CD4-positive, alpha-beta T cell treated with Interleukin-15 for 4 hours (primary cell): ENCODE data around the gene SCIN.
"Not testable (repeated sequence)": the region's sequence is repeated elsewhere in the genome, so short reads cannot be mapped to it uniquely, and the experiment has no call there.

Source experiments
- DNase-seq: peaks from one replicate; pipeline ENCODE4 v3.0.0-alpha.2; 2020; ENCODE audit warnings: low spot score

SCIN gene

GRCh38 chr7:12688485-12689170, 118.1 kb downstream of the SCIN start:
- not testable (repeated sequence) for DNase-seq

DNA sequence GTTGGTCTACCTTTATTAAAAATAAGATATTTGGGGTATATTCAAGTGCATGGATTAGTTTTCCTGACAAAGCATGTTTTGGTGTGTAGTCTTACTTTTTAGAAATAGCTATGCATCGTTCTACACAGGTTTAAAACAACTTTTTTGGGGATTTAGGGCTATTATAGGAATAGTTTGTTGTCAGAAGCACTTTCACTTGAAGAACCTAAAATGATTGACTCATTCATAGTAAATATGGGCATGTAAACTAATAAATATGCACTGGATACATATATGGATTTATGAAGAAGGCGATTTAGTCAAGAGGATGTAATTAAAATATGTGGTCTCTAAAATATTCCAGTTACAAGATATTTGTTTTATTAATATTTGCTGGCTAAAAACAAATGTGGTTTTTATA, 118.9 kb downstream of the SCIN start:
- DNase-seq: no peak

- no peak for DNase-seq
Observed at GRCh38 chr7:12690041-12690878, 119.7 kb downstream of the SCIN start.

- not testable (repeated sequence) for DNase-seq
Observed at GRCh38 chr7:12691388-12691787, 120.9 kb downstream of the SCIN start.

GRCh38 chr7:12692035-12692434, 121.5 kb downstream of the SCIN start:
- no peak for DNase-seq

- no peak for DNase-seq
Observed at GRCh38 chr7:12692479-12693259, 122.1 kb downstream of the SCIN start.

DNA sequence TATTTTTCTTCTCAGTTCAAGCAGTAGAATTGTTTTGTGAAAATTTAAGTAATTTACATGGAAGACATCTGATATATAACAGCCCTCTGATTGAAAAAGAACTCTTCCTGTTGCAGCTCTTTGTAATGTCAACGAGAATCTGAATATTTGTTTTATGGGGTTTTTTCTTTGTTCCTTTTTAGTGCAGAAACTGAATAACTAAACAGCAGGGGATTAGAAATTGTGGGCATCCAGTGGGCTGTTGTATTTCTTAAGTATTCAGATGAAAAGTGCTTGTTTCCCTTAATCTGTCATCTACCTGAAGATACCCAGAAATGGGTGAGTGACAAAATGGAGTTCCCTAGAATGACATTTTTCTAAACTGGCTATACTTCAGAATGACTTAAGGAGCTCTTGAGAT, 124.3 kb downstream of the SCIN start:
- no peak for DNase-seq

GRCh38 chr7:12695965-12696364, 125.4 kb downstream of the SCIN start:
- DNase-seq: no peak

DNA sequence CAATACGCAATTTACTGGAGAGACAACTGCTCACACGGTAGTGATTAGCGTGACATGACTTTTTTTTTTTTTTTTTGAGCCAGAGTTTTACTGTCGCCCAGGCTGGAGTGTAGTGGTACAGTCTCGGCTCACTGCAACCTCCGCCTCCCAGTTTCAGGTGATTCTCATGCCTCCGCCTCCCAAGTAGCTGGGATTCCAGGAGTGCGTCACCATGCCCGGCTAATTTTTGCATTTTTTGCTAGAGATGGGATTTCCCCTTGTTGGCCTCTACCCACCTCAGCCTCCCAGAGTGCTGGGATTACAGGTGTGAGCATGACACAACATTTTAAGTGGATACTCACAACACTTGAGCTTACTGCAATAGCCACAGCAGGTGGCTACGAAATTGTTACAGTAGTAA, 128.8 kb downstream of the SCIN start:
- no peak for DNase-seq

- DNase-seq: no peak
Observed at GRCh38 chr7:12701433-12701832, 130.9 kb downstream of the SCIN start.

DNA sequence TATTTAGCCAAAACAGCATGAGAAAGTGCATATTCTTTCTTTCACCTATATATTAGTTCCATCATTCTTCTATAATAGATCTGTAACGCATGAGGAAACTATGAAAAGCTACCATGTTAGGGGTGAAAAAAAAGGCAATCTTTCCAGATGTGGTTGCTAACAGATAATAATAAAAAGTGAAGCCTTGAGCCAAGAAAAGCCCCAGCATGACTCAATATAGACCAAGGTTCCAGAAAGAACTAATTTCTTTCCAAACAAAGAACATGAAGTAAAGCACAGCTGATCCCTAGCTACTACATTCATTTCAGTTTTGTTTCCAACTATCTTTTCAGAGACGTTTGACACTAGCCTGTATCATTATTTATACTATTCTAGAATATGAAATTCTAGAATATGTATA, 133.4 kb downstream of the SCIN start:
- DNase-seq: no peak

- no peak for DNase-seq
Observed at GRCh38 chr7:12705878-12706277, 135.4 kb downstream of the SCIN start.

GRCh38 chr7:12706900-12707536, 136.5 kb downstream of the SCIN start:
- DNase-seq: no peak

DNA sequence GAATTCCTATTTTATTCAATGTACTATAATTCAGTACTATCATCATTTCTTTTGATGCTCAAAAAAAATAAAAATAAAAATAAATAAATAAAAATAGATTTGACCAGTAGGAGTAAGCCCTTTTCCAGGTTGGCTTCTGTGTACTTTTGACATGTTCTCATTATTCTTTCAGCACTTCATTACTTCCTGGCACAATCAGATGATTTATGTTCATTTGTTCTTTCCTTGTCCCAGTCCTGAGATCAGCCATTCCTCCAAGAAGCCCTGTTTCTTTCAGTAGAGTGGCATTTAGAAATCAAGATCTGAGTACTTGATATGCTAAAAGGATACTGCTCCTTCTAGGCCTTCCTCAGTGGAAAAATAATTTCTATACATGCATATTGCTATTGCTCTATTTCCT, 137.8 kb downstream of the SCIN start:
- DNase-seq: no peak
